Calu3 (cell line): Measurements from ENCODE around the gene ERVMER34-1. TPM values are rescaled to one million over a fixed set of nuclear protein-coding genes. Genes with fewer than 3 reads are reported as not detected.

Experiments
- BruUV-seq: library from RNA; stranded (reverse); fragments of 400-500 nt; replicated peaks from 2 replicates; lab custom pipeline; 2021; lab: Mats Ljungman, UMichigan
- CTCF ChIA-PET: fragments of 300-600 bp; sonication (Branson Sonifier 250); formaldehyde crosslinking; loops from one replicate; lab custom pipeline; 2022; ENCODE audit warnings: antibody characterized with exemption; lab: Charles Lee
- DNase-seq: peaks from one replicate; pipeline ENCODE4 v3.0.0; 2022
- H3K27ac Mint-ChIP-seq: one replicate; pipeline ENCODE4 v1.8.0; 2022; ENCODE audit warnings: mixed read lengths; ENCODE audit not compliant: unreplicated experiment
- H3K27me3 Mint-ChIP-seq: one replicate; pipeline ENCODE4 v1.8.0; 2022; ENCODE audit warnings: mixed read lengths; ENCODE audit not compliant: unreplicated experiment
- H3K36me3 Mint-ChIP-seq: one replicate; pipeline ENCODE4 v1.8.0; 2022; ENCODE audit warnings: mild to moderate bottlenecking, moderate library complexity, mixed read lengths; ENCODE audit not compliant: insufficient read depth, unreplicated experiment
- H3K4me1 Mint-ChIP-seq: one replicate; pipeline ENCODE4 v1.8.0; 2022; ENCODE audit warnings: mild to moderate bottlenecking, low read depth, mixed read lengths; ENCODE audit not compliant: unreplicated experiment
- H3K4me3 Mint-ChIP-seq: one replicate; pipeline ENCODE4 v1.8.0; 2022; ENCODE audit warnings: mild to moderate bottlenecking, low read depth, moderate library complexity, mixed read lengths; ENCODE audit not compliant: unreplicated experiment
- H3K9me3 Mint-ChIP-seq: one replicate; pipeline ENCODE4 v1.8.0; 2022; ENCODE audit warnings: low read depth, mixed read lengths; ENCODE audit not compliant: unreplicated experiment
- CTCF ChIP-seq: fragments of 200-600 bp; IDR thresholded peaks from one replicate; pipeline ENCODE4 v1.8.0; 2022; ENCODE audit warnings: antibody characterized with exemption; ENCODE audit not compliant: unreplicated experiment
- intact Hi-C: fragments of 100-400 bp; cut with micrococcal nuclease; formaldehyde crosslinking; loops from one replicate; pipeline ENCODE4 v1.10.0; 2022; ENCODE audit not compliant: unreplicated experiment
- total RNA-seq: library from RNA; stranded (reverse); gene quantifications from 2 replicates; pipeline ENCODE4 v1.2.3, GENCODE V29; 2022

The ERVMER34-1 gene
- total RNA-seq, 1 experiment from 2014 or later: 3.2 TPM

DNA sequence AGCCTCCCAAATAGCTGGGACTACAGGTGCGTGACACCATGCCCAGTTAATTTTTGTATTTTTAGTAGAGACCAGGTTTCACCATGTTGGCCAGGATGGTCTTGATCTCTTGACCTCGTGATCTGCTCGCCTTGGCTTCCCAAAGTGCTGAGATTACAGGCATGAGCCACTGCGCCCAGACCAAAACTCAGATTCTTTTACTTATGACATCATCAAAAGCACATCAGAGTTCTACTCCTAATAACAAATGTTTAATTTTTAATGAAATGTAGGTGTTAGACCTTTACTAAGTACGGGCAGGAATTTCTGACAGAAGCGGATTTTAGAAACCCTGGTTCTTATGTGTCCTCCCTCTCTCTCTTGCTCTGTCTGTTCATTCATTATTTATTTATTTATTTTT, 38.5 kb upstream of the ERVMER34-1 start:
- Mint-ChIP-seq H3K4me3 (no peak overlapping the region), H3K4me1 (no peaks in the 10 kb centered on the region), H3K36me3 (no peaks in the 10 kb centered on the region), H3K27me3 (no peaks in the 10 kb centered on the region), H3K9me3 (no peaks in the 10 kb centered on the region), H3K27ac (no peak overlapping the region)
- TF ChIP-seq CTCF: no peak
- CTCF ChIA-PET: no interaction called here
- DNase-seq: no peak
- no TSS peak for BruUV-seq
- intact Hi-C loops: no loop called here

DNA sequence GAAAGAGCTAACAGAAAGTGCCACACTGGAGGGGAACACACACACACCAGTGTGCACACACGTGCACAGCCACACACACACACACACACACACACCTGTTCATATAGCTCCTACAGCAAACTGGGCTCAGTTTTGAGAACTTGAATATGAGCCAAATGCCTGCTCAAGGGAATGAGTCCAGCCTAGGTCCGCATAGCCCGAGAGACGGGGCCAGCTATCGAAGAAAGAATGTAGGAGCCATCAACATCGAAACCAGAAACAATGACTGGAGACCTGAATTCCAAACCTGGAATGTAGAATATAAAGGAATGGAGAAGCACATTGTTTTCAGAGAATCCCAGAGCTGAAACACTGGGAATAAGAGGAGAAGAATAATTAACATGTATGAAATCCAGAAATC, 37.6 kb upstream of the ERVMER34-1 start:
- CTCF ChIA-PET: no interaction called here
- Mint-ChIP-seq H3K9me3 (no peaks in the 10 kb centered on the region), H3K4me1 (no peaks in the 10 kb centered on the region), H3K4me3 (no peak overlapping the region), H3K36me3 (no peaks in the 10 kb centered on the region), H3K27me3 (no peaks in the 10 kb centered on the region), H3K27ac (no peak overlapping the region)
- intact Hi-C loops: no loop called here
- TF ChIP-seq CTCF: no peak
- DNase-seq: no peak
- no TSS peak for BruUV-seq

DNA sequence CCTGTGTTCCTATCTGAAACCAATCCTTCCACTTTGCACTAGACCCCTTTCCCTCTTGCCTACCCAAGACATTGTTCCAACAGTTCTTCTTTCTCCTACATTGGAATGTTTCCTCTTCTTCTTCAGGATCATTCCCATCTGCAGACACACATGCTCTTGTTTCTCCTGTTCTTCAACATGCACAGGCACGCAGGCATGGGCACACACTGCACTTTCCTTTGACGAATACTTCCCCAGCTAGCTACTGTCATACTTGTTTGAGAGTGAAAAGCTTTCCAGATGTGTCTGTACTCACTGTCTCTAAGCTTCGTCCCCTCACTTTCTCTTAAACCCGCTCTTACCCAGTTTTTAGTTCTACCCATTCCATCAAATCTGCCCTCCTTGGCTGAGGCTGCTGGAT, 31.8 kb upstream of the ERVMER34-1 start:
- no TSS peak for BruUV-seq
- intact Hi-C loops: no loop called here
- H3K9me3 Mint-ChIP-seq: no peaks in the 10 kb centered on the region
- no peaks in the 10 kb centered on the region for H3K27me3 Mint-ChIP-seq
- no peak overlapping the region for H3K4me3 Mint-ChIP-seq
- CTCF ChIA-PET: no interaction called here
- H3K36me3 Mint-ChIP-seq: no peaks in the 10 kb centered on the region
- no peak for TF ChIP-seq CTCF
- no peak for DNase-seq
- H3K4me1 Mint-ChIP-seq: no peaks in the 10 kb centered on the region
- H3K27ac Mint-ChIP-seq: no peak overlapping the region

- BruUV-seq: no TSS peak
- intact Hi-C loops: no loop called here
- no peak overlapping the region for H3K4me3 Mint-ChIP-seq
Observed at GRCh38 chr4:52780617-52781354, 29.6 kb upstream of the ERVMER34-1 start.

More at GRCh38 chr4:52780617-52781354, 29.6 kb upstream of the ERVMER34-1 start:
- no peaks in the 10 kb centered on the region for H3K4me1 Mint-ChIP-seq
- no peak overlapping the region for H3K27ac Mint-ChIP-seq
- no peaks in the 10 kb centered on the region for H3K9me3 Mint-ChIP-seq
- CTCF ChIA-PET: no interaction called here
- peaks cover 11% of the 10 kb centered on the region for H3K27me3 Mint-ChIP-seq
- DNase-seq: no peak
- no peak for TF ChIP-seq CTCF
- H3K36me3 Mint-ChIP-seq: no peaks in the 10 kb centered on the region
